GM18498 (cell line): ENCODE measurements around the gene CYB5R2.
A peak's percentile ranks its signal among the peaks of the same experiment; 100 is the strongest.

Experiments used
- ATAC-seq: cut with Tn5 transposase; IDR thresholded peaks from one replicate; pipeline ENCODE4 v1.9.1; 2021; ENCODE audit warnings: mild to moderate bottlenecking, moderate library complexity; ENCODE audit not compliant: unreplicated experiment

The CYB5R2 gene

DNA sequence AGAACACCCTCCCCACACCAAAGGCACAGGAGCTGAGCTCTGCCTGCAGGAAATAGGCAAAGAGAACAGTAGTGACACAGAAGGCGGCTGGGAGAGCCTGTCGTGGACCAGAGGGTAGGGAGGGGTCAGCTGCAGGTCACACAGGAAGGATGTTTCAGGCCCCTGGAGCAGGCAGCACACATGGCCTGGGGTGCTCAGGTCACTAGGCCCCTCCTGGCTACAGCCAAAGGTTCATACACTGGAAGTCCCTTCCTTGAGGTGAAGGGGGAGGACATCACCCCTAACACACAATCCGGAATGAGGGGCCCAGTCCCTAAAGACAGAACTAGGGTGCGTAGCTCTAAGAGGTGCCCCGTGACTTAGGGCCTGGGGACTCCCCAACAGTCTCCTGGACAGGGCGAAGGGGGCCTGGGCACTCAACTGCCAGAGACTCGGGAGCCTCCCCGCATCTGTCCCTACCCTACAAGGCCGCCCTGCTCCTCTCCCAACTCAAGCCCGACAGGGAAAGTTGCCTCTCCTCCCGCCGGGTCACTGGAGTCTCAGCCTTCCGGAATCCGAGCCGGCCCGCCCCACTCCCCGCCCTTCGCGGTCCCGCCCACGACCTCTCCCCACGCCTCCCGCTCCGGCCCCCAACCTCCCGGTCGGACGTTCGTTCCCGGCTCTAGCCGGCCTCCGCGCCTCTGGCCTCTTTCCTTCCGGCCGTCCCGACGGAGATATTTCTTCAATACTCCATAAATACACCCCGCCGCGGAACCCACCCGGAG, at the start of gene CYB5R2:
TSS of gene CYB5R2 (minus strand) at position 541 of the 764 bp plus-strand sequence. CDS start 675 bp downstream, outside the sequence.
- ATAC-seq = peak; percentile 61

DNA sequence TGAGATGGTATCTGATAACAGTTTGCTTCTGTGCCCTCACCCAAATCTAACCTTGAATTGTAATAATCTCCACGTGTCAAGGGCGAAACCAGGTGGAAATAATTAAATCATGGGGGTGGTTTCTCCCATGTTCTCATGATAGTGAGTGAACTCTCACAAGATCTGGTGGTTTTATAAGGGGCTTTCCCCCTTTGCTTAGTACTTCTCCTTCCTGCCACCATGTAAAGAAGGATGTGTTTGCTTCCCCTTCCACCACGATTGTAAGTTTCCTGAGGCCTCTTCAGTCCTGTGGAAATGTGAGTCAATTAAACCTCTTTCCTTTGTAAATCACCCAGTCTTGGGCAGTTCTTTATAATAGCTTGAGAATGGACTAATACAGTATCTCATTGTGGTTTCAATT, 41.5 kb upstream of the CYB5R2 start:
- ATAC-seq = no peak

DNA sequence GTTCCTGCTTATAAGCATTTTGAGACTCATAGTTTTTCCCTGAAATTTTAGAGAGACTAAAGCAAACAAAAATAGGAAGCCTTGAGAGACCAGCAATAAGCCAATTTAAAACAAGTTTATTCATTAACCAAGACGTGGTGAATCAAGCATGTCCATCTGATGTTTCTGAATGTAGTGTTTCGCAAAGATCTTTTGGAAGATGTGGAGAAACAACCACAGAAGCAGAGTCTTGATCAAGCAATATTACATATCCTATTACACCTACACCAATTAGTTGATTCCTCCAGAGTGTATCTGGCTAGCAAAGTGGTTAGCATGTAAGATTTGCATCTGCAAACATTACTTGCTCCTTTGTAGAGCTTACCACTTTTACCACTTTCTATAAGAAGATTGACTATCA, 33.1 kb upstream of the CYB5R2 start, which contains the start of gene OVCH2:
TSS of gene OVCH2 (minus strand) at position 101 of the 400 bp plus-strand sequence. CDS start at position 18, 83 bp downstream.
- no peak for ATAC-seq

DNA sequence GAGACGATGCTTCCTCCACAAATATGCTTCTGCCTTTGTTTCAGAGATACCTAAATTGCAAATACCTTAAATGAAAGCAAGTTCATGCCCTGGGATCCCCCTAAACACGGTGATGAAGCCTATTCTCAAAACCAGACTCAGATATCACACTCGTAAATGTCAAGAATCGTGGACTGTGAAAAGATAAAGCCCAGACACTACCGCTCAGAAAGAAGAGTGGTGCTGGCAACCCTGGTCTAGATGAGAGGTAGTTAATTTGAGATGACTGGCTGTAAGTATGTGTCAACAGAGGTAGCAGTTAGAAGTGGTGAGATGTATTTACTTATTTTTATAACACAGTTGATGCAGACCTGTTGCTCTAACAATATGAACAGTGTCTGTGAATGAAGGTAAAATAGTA, 30.4 kb upstream of the CYB5R2 start:
- no peak for ATAC-seq

DNA sequence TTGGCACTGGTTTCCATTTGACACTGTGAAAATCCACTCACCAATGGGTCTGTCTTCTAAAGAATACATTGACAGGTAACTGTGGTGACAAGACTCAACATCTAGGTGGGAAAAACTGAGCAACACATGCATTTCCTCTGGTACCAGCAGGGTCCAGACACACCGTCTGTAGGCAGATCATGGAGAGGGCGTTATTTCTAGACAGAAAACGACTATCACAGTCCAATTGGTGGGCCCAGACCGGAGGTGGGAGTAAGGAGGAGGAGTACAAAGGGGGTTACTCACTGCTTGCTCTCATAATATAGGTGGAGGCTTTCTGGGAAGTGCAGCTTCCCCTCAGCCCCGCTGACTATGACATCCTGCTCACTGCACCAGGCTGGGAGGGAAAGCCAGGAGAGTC, 23.1 kb upstream of the CYB5R2 start:
- ATAC-seq = no peak

DNA sequence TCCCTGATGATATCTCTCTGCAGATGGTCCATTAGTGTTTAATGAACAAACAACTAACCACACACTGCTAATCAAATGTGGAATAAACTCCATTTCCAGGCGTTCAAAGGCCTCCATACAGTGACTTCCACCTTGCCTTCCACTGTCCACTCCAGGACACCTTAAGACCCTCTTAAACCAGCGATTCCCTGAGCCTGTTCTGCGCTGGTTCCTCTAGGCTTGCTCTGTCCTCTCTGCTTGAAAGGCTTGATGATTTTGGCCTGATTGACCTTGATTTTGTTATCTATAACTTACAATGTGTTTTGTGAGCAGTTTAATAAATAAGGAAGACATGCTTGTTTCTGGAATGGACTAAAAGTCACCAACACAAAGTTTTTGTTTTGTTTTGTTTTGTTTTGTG, 20.9 kb upstream of the CYB5R2 start:
- no peak for ATAC-seq

DNA sequence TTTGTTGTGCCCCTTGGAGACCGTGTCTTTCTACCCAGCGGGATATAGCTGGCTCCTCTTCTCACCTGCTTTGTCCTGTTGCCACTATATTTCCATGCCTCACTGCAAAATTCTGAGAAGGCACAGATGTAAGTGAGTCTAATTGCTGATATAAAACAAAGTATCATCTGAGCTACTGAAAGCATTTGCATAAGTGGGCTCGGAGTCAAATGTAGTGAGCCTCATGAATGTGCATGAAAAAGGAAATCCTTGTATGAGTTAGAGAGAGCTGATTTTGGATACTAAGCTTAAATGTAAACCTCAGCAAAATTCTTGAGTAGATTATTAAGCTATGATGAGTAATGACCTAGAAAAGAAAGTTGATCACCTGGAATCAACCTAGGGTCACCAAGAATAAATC, 19.1 kb upstream of the CYB5R2 start:
- ATAC-seq = no peak

DNA sequence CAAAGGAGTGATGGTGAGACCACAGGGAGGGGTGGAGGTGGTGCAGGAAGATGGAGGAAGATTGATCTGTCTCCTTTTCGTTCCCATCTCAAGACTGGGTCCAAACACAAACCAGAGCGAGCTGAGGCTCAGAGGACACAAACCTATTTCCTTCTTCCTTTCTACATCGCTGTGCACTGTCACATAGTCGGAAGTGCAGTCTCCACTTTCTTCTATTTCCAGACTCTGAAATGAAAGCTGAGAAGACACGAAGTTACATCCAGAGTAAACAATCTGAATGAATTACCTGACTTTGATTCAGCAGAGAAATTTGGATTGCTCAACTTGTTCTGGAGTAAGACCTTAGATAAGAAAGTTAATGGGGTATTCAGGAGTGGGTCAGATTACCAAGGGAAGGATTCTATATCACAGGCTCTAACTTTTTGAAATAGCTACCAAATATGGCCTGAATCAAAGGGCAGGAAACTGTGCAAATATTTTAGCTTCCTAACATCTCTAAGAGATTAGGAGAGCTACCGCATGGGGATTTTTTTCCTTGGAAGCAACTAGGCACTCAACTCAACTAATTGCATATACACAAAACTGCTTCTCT, 18.6 kb upstream of the CYB5R2 start:
- no peak for ATAC-seq

DNA sequence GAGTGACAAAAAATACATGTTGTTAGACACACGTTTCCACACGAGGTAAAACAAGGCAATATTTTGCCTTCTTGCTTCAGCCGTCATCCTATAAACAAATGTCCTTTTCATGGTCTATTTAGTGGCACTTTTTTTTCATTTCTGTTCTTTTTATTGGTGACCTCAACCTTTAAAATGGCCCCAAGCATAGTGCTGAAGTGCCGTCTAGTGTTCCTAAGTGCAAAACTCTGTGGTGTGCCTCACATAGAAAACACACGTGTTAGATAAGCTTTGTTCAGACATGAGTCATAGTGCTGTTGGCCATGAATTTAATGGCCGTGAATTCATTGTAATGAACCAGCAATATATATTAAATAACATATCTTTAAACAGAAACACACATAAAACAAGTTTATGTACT, 17.3 kb upstream of the CYB5R2 start:
- no peak for ATAC-seq

DNA sequence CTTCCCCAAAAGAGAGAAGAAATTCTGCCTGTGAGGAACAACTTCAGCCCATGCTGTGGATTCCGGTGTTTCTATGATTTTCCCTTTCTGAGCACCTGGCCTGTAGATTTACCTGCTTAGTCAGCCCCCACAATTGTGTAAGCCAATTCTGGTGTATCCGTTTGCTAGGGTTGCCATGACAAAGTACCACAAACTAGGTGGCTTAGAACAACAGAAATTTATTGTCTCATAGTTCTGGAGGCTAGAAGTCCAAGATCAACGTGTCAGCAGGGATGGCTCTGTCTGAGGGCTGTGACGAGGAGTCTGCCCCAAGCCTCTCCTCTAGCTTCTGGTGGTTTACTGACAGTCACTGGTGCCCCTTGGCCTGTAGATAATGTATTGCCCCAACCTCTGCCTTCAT, 15.9 kb upstream of the CYB5R2 start:
- ATAC-seq = no peak

DNA sequence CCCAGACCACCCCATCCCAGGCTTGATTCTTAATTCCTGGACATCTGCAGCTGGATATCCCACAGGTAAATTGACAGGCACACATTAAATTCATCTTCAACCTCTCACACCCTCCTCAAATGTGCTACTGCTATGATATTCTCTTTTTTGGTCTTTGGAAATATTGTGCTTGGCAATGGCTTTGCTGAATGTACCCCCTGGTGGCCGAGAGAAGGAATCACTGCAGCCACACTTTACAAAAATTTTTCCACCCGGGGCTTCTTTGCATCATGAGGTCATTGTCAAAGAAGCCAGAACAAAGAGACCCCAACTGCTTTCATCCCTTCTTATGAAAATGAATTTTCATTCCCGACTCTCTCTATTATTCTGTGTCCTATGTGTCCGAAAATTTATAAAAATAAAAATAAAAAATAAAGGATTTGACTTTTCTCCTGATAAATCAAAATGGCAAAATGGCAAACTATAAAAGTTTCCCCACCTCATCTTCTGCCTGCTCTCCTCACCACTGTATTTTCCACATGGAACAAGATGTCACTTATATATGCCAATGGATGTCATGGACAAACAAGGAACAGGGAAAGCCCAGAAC, 15.0 kb upstream of the CYB5R2 start:
- peak; percentile 71 for ATAC-seq

DNA sequence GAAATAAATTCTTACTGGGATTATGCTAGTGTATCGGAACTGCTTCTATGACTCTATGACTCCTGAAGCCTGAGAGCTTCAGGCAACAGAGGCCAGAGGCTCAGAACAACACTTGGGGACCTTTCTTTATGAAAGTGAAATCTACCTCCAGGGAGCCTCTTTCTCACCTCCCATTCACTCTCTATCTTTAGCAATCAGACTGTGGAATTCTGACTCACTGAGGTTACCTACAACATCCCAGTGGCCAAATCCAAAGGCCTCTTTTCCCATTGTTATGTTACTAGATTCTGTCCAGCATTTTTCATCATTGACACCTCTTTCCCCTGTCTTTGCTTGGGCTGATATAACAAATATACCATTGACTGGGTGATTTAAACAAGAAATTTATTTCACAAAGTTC, 14.1 kb upstream of the CYB5R2 start:
- no peak for ATAC-seq

DNA sequence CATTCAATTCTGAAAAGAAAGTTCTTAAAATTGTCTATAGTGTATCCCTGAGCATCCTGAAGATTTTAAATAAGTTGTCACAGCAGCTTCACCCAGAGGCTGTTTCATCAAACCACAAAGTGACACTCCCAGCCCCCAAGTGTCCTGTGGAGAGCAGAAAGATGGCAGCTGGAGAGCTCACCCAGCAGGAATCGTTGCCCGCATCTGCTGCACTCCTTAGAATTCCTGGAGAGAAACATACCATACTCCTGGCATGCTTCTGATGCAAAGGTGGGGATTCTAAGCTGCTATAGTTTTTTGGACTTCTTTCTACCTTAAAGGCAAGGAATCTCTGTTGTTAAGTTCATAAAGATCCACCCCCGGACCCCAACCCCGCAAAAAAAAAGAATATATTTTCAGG, 13.5 kb upstream of the CYB5R2 start:
- ATAC-seq = no peak

DNA sequence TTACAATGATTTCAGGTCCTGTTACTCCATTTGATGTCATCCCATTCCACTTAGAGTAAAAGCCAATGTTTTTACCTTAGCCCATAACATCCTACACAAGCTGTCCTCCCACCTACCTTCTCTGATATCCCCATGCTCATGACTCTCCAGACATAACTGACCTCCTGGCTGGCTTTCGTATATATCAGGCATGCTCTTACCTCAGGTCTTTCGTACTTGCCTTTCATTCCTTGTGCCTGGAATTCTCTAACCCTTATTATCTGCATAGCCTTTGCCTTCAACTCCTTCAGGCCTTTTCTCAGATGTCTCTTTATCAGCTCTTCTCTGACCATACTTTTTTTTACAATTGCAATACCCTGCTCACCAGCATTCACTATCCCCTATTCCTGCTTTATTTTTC, 10.3 kb upstream of the CYB5R2 start:
- ATAC-seq = no peak

DNA sequence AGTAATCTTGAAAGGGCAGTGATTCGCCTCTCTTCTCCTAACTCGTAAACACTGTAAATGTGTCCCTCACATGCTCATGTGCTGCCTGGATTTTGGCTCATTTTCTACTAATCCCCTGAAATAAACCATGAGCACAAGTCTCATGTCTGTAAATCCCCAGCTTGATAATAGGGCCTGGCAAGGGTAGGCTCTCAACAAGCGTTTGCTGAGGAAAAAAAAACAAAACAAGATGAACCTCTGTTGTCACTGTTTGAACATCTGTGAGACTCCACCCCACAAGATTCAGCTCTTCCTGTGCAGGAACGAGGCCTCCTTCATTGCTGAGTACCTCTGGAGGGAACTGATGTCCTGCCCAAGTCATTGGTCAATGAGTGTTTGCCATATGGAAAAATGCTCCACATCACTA, 4.5 kb upstream of the CYB5R2 start:
- ATAC-seq = no peak

DNA sequence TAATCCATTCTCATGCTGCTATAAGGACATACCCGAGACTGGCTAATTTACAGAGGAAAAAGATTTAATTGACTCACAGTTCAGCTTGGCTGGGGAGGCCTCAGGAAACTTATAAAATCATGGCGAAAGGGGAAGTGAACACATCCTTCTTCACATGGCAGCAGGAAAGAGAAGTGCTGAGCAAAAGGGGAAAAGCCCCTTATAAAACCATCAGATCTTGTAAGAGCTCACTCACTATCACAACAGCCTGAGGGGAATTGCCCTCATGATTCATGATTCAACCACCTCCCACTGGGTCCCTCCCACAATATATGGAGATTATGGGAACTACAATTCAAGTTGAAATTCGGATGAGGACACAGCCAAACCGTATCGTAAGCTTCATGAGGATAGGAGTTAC, 3.8 kb upstream of the CYB5R2 start:
- no peak for ATAC-seq

DNA sequence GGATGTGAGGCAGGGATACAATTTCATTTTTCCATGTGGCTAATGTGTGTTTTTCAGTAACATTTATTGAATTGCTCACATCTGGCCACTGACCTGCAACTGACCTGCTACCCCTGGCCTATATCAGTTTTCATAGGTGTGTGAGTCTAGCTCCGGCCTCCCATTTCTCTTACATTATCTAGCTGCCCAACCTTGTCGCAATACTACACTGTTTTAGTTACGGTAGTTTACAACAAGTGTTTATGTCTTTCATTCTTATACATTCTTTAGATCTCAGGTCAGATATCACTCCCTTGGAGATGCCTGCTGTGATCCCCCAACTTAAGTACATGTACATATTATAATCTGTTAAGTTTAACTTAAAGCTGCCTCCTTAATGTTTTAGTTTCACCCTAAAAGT, 2.3 kb upstream of the CYB5R2 start:
- ATAC-seq = no peak

DNA sequence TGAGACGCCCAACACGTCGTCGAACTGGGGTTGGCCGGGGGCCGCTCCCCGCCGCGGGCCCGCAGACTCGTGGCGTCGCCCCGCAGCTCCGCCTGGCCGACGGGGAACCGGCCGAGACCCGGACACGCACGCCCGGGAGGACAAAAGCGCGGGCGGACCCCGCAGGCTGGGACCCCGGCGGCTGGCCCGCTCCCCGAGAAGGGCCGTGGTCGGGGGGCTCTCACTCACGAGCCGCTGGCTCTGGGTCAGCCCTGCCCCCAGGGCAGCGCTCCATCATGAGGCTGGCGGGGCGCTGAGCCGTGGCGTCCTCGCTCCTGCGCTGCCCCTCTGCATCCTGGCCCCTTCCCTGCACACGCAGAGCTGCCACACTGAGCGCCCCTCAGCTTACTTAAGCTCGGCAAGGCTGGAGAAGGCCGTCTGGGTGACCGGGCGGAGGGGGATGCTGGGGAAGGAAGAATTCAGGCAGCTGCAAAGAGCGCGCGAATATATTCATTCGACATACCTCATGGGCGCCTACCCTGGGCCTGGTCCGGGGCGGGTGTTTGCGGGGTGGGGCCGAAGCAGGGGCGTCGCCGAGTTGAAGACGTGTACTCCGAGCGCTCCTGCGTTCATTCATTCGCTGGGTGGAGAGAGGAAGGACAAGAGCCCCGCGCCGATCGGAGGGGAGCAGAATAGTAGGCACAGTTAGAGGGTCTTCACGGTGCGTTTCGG, 579 bp upstream of the CYB5R2 start:
- ATAC-seq = peak; percentile 26

DNA sequence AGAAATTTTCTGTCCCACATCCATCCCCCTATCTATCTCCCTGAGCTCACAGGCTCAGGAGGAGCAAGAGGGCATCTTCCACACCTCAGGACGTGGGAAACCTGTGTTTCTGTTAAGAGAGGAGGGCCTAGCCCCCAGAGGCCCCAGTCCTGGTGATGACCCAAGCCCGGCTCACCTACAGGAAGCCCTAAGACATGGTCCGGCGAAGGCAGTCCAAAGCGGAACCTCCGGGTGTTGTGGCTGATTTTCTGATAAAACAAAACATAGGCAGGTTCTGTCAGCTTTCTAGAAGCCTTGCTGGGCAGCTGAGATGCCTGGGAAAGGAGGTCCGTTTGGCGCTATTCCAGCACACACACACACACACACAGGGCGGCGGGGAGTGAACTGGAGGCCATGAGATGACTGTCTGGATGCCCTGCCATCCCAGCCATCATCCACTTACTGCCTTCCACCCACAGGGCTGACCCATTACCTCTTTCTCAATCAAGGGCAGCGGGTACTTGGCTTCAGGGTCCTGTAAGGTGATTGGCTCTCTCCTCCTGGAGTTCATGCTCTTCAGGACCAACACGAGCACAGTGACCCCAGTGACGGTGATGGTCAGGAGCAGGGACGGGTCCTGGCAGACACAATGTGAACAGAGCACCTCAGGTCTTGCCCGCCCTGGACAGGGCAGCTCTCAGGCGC, 882 bp downstream of the CYB5R2 start:
- ATAC-seq = no peak

DNA sequence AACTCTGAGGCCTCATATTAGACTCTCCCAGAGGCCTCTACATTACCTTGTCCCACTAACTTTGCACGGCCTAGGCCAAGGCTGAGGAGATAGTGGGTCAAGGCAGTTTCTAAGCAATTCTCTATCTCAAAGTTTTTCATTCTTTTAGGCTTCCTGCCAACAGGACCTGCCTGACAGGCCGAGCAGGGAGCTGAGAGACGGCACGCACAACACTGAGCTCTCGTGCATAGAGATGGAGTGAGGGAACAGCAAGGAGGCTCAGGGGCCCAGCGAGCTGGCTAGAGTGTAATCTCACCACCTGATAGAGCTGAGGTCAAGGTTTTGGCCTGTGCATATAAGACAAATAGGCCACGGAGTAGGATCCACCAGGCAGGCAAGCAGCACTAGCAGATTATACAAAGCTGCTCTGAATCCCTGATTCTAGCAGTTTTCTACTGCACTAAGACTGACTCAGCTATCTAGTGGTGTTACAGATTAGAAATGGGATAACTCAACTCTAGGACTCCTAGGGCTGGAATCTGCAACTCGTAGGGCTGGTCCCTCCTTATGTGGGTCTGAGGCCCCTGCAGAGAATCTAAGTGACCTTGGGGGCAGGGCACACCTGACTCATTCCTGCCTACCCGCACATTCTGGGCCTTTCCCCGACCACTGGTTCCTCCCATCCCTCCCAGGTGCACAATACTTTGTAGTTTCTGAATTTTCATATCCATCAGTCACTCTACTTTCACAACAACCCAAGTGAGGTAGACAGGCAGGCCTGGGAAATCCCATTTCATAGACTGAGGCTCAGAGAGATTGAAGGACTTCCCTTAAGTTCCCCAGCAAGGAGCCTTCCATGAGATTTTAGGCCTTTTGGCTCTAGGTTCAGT, 1.7 kb downstream of the CYB5R2 start:
- ATAC-seq = peak; percentile 36
